ENCODE measurements around the gene NBDY. TPM values are rescaled to one million over a fixed set of nuclear protein-coding genes. Genes with fewer than 3 reads are reported as not detected.
"Not testable (repeated sequence)": the region's sequence is repeated elsewhere in the genome, so short reads cannot be mapped to it uniquely, and the experiment has no call there.

NBDY gene
- total and polyA plus RNA-seq, 2 of the 13 experiments (the other 11 are each of a cell fraction or from before 2014, with no cell fraction given), result 1.4 to 1.7 TPM

GRCh38 chrX:56766554-56767347 lies 37.7 kb downstream of the NBDY start:
- TF ChIP-seq HNRNPL (IDR thresholded peaks at IDR 0.05; ENCODE audit: low read depth, low read length) (no peak), MIER3 (CRISPR knock-in tag; IDR thresholded peaks at IDR 0.05; ENCODE audit: borderline replicate concordance) (no peak), HMG20A (CRISPR knock-in tag; IDR thresholded peaks at IDR 0.05; ENCODE audit: borderline replicate concordance) (no peak), THAP11 (CRISPR knock-in tag; IDR thresholded peaks at IDR 0.05) (no peak), RBAK (CRISPR knock-in tag; IDR thresholded peaks at IDR 0.05) (no peak)
- no peaks in the 10 kb centered on the region for H4K20me1 ChIP-seq (ENCODE audit: insufficient read depth, low read length)
- no peaks in the 10 kb centered on the region for H3K36me3 ChIP-seq (replicated peaks in 1 of 2; ENCODE audit: control insufficient read depth in 1 of 2, insufficient read depth in 2 of 2, low read length in 2 of 2)
- POLR2A ChIA-PET, result no interaction called here
- DNase-seq (ENCODE audit: low spot score) (no peak), FAIRE-seq (no peak), ATAC-seq (no peak)
- peaks cover 9% of the 10 kb centered on the region for H3K4me1 ChIP-seq (ENCODE audit: insufficient read depth, low read length)
- WGBS (ENCODE audit: low lambda C conversion rate), result 94% methylated on average over 9 of the region's 16 CpGs
- H2AFZ ChIP-seq (ENCODE audit: low read length), result no peak overlapping the region
- no peak overlapping the region for H3K4me2 ChIP-seq (ENCODE audit: low read depth, low read length)
- BruUV-seq (replicated peaks), result no TSS peak
- no peaks in the 10 kb centered on the region for H3K9me3 ChIP-seq (ENCODE audit: low read length)
- intact Hi-C loops (cut with micrococcal nuclease; ENCODE audit: unreplicated experiment), result loop anchor here (10.0 kb wide), 1 partner anchor 388 kb away; no protein-coding TSS in a partner anchor
- CTCF ChIA-PET (ENCODE audit: low intra/inter-chr PET ratio, low total read pairs), result no interaction called here
- H3K79me2 ChIP-seq (ENCODE audit: insufficient read depth, low read length), result no peaks in the 10 kb centered on the region
- no peak overlapping the region for H3K27ac ChIP-seq (ENCODE audit: extremely low read length, insufficient read depth, low read length)
- in situ Hi-C loops (cut with HindIII; ENCODE audit: extremely low pct_ligation_motif_present, low pct_unique_long_range_greater_than_20kb), result no loop called here
- no peaks in the 10 kb centered on the region for H3K27me3 ChIP-seq (ENCODE audit: control insufficient read depth in 1 of 2, insufficient read depth in 2 of 2, low read length in 2 of 2)
- no peak overlapping the region for H3K9ac ChIP-seq (ENCODE audit: insufficient read depth, low read depth, low read length)
- H3K4me3 ChIP-seq (replicated peaks in 1 of 3; ENCODE audit: insufficient read depth in 1 of 3, low read depth in 2 of 3, low read length in 3 of 3), result no peak overlapping the region

GRCh38 chrX:56767348-56768119 lies 38.5 kb downstream of the NBDY start:
- CTCF ChIA-PET (ENCODE audit: low intra/inter-chr PET ratio, low total read pairs); H3K4me2 ChIP-seq (ENCODE audit: low read depth, low read length); ATAC-seq; BruUV-seq (replicated peaks); H3K4me3 ChIP-seq (replicated peaks in 1 of 3; ENCODE audit: insufficient read depth in 1 of 3, low read depth in 2 of 3, low read length in 3 of 3); H3K4me1 ChIP-seq (ENCODE audit: insufficient read depth, low read length); H3K36me3 ChIP-seq (replicated peaks in 1 of 2; ENCODE audit: control insufficient read depth in 1 of 2, insufficient read depth in 2 of 2, low read length in 2 of 2); H3K79me2 ChIP-seq (ENCODE audit: insufficient read depth, low read length); H3K27me3 ChIP-seq (ENCODE audit: control insufficient read depth in 1 of 2, insufficient read depth in 2 of 2, low read length in 2 of 2); H4K20me1 ChIP-seq (ENCODE audit: insufficient read depth, low read length); H2AFZ ChIP-seq (ENCODE audit: low read length); in situ Hi-C loops (cut with HindIII; ENCODE audit: extremely low pct_ligation_motif_present, low pct_unique_long_range_greater_than_20kb); H3K9me3 ChIP-seq (ENCODE audit: low read length); H3K9ac ChIP-seq (ENCODE audit: insufficient read depth, low read depth, low read length); POLR2A ChIA-PET; H3K27ac ChIP-seq (ENCODE audit: extremely low read length, insufficient read depth, low read length); FAIRE-seq; DNase-seq (ENCODE audit: low spot score): not testable (repeated sequence)
- 65% methylated on average over 4 of the region's 45 CpGs for WGBS (ENCODE audit: low lambda C conversion rate)
- intact Hi-C loops (cut with micrococcal nuclease; ENCODE audit: unreplicated experiment), result loop anchor here (10.0 kb wide), 1 partner anchor 387 kb away; no protein-coding TSS in a partner anchor

GRCh38 chrX:56768120-56768660 lies 39.1 kb downstream of the NBDY start:
- intact Hi-C loops (cut with micrococcal nuclease; ENCODE audit: unreplicated experiment), result loop anchor here (10.0 kb wide), 1 partner anchor 387 kb away; no protein-coding TSS in a partner anchor
- H3K4me2 ChIP-seq (ENCODE audit: low read depth, low read length); FAIRE-seq; H3K9me3 ChIP-seq (ENCODE audit: low read length); in situ Hi-C loops (cut with HindIII; ENCODE audit: extremely low pct_ligation_motif_present, low pct_unique_long_range_greater_than_20kb); H3K79me2 ChIP-seq (ENCODE audit: insufficient read depth, low read length); H2AFZ ChIP-seq (ENCODE audit: low read length); H3K27ac ChIP-seq (ENCODE audit: extremely low read length, insufficient read depth, low read length); CTCF ChIA-PET (ENCODE audit: low intra/inter-chr PET ratio, low total read pairs); H3K36me3 ChIP-seq (replicated peaks in 1 of 2; ENCODE audit: control insufficient read depth in 1 of 2, insufficient read depth in 2 of 2, low read length in 2 of 2); DNase-seq (ENCODE audit: low spot score); H3K4me3 ChIP-seq (replicated peaks in 1 of 3; ENCODE audit: insufficient read depth in 1 of 3, low read depth in 2 of 3, low read length in 3 of 3); BruUV-seq (replicated peaks); H3K27me3 ChIP-seq (ENCODE audit: control insufficient read depth in 1 of 2, insufficient read depth in 2 of 2, low read length in 2 of 2); ATAC-seq; H4K20me1 ChIP-seq (ENCODE audit: insufficient read depth, low read length); H3K9ac ChIP-seq (ENCODE audit: insufficient read depth, low read depth, low read length); H3K4me1 ChIP-seq (ENCODE audit: insufficient read depth, low read length); POLR2A ChIA-PET: not testable (repeated sequence)
- WGBS (ENCODE audit: low lambda C conversion rate), result no CpG with 5 or more reads among the region's 24 CpGs
